Hepatocyte (in vitro differentiated cells): Measurements from ENCODE around the gene RAP2C. TPM values are rescaled to one million over a fixed set of nuclear protein-coding genes. Genes with fewer than 3 reads are reported as not detected.

Source experiments
- DNase-seq: peaks from one replicate; pipeline ENCODE4 v3.0.0-alpha.2; 2016; ENCODE audit warnings: low spot score
- H2AFZ ChIP-seq: fragments of 200-600 bp; sonication (generic); 2 replicates; pipeline ENCODE4 v1.6.0; 2016; ENCODE audit warnings: antibody characterized with exemption, mild to moderate bottlenecking
- H3K27ac ChIP-seq: fragments of 200-600 bp; sonication (generic); 2 replicates; pipeline ENCODE4 v1.5.1; 2016; ENCODE audit warnings: mild to moderate bottlenecking
- H3K27me3 ChIP-seq: fragments of 200-600 bp; sonication (generic); 2 replicates; pipeline ENCODE4 v1.6.1; 2016
- H3K36me3 ChIP-seq: fragments of 200-600 bp; sonication (generic); replicated peaks from 2 replicates; pipeline ENCODE4 v1.5.1; 2016; ENCODE audit warnings: low read depth; ENCODE audit not compliant: insufficient read depth
- H3K4me1 ChIP-seq: fragments of 200-600 bp; sonication (generic); 2 replicates; pipeline ENCODE4 v1.5.1; 2016; ENCODE audit warnings: mild to moderate bottlenecking, moderate library complexity; ENCODE audit not compliant: insufficient read depth
- H3K4me2 ChIP-seq: fragments of 200-600 bp; sonication (generic); 2 replicates; pipeline ENCODE4 v1.6.0; 2016
- H3K4me3 ChIP-seq: fragments of 200-600 bp; sonication (generic); 2 replicates; pipeline ENCODE4 v1.5.1; 2016; ENCODE audit warnings: mild to moderate bottlenecking
- H3K79me2 ChIP-seq: fragments of 200-600 bp; sonication (generic); 2 replicates; pipeline ENCODE4 v1.6.0; 2017; ENCODE audit warnings: mild to moderate bottlenecking
- H3K9me2 ChIP-seq: fragments of 200-600 bp; sonication (generic); replicated peaks from 2 replicates; pipeline ENCODE4 v1.6.0; 2017; ENCODE audit warnings: mild to moderate bottlenecking; ENCODE audit not compliant: insufficient read depth
- H3K9me3 ChIP-seq: fragments of 200-600 bp; sonication (generic); 2 replicates; pipeline ENCODE4 v1.5.1; 2016; ENCODE audit warnings: low read depth, mild to moderate bottlenecking
- H4K20me1 ChIP-seq: fragments of 200-600 bp; sonication (generic); 2 replicates; pipeline ENCODE4 v1.6.0; 2016; ENCODE audit warnings: mild to moderate bottlenecking; ENCODE audit not compliant: insufficient read depth, poor library complexity, severe bottlenecking
- EZH2 ChIP-seq: fragments of 200-600 bp; sonication (generic); IDR thresholded peaks from 2 replicates; pipeline ENCODE4 v1.6.1; 2016; ENCODE audit warnings: antibody characterized with exemption, mild to moderate bottlenecking, borderline replicate concordance
- EZH2phosphoT487 ChIP-seq: fragments of 200-600 bp; sonication (generic); IDR thresholded peaks from one replicate; pipeline ENCODE4 v1.6.1; 2018; ENCODE audit warnings: antibody characterized with exemption, mild to moderate bottlenecking, low read depth, moderate library complexity; ENCODE audit not compliant: unreplicated experiment, severe bottlenecking
- WGBS: methylation state at CpG from one replicate; pipeline ENCODE4 v1.1.6; 2016; ENCODE audit warnings: low lambda C conversion rate; ENCODE audit errors: missing lambda C conversion rate; 5-methylcytosine and 5-hydroxymethylcytosine counted together
- polyA plus RNA-seq: library from polyadenylated mRNA; unstranded; fragments of >200 nt; fragmentation: Nextera tagmentation; extraction: Ambion mirVana; gene quantifications from 2 replicates; pipeline ENCODE4 v1.2.1, GENCODE V29; 2016
- total RNA-seq: library from RNA; depleted of rRNA; stranded (reverse); fragments of >200 nt; gene quantifications from 2 replicates; pipeline ENCODE4 v1.2.3, GENCODE V29; 2014
- TF ChIP-seq, protein P1 (sequence below): fragments of 200-600 bp; sonication (generic); IDR thresholded peaks from 2 replicates; pipeline ENCODE4 v1.5.1; 2016; ENCODE audit warnings: antibody characterized with exemption, mild to moderate bottlenecking; ENCODE audit not compliant: poor library complexity

RAP2C gene
- 53.8 and 57.4 TPM in 2 replicates for total RNA-seq
- 30.0 and 32.2 TPM in 2 replicates for polyA plus RNA-seq

DNA sequence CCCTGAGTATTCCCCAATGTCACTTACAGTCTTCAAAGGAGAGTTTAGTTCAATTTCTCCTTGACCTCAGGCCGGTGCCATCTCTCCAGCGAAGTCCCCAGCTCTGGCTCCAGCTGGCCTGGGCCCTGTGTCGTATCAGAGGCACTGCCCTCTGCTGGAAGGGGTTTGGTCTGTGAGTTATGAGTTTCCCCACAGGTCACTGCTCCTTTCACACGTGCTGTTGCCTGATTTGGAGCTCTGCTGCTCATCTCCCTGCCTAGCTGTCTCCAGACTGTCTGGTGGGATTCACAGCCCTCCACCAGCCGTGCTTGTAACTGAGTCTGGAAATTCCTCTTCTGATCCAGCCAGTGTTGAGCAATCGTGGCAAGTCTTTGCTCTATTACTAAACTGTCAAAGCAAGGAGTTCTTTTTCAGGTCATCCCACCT is at the start of gene RAP2C:
Gene RAP2C (minus strand): TSS at position 105 of the 426 bp plus-strand sequence. CDS start 2,179 bp downstream, outside the sequence.
- TF ChIP-seq EZH2 = no peak
- TF ChIP-seq, protein P1, sequence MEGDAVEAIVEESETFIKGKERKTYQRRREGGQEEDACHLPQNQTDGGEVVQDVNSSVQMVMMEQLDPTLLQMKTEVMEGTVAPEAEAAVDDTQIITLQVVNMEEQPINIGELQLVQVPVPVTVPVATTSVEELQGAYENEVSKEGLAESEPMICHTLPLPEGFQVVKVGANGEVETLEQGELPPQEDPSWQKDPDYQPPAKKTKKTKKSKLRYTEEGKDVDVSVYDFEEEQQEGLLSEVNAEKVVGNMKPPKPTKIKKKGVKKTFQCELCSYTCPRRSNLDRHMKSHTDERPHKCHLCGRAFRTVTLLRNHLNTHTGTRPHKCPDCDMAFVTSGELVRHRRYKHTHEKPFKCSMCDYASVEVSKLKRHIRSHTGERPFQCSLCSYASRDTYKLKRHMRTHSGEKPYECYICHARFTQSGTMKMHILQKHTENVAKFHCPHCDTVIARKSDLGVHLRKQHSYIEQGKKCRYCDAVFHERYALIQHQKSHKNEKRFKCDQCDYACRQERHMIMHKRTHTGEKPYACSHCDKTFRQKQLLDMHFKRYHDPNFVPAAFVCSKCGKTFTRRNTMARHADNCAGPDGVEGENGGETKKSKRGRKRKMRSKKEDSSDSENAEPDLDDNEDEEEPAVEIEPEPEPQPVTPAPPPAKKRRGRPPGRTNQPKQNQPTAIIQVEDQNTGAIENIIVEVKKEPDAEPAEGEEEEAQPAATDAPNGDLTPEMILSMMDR = peak; percentile 51
- 34% methylated on average over 6 of the region's 6 CpGs for WGBS
- Histone ChIP-seq H3K9me2 (no peaks in the 10 kb centered on the region), H3K4me3 (peak within 1 kb of the TSS; percentile 53), H3K9me3 (no peaks in the 10 kb centered on the region), H3K36me3 (no peaks in the 10 kb centered on the region), H2AFZ (peak within 1 kb of the TSS; percentile 59), H3K4me1 (no peaks in the 10 kb centered on the region), H3K4me2 (peak within 1 kb of the TSS; percentile 79), H3K79me2 (peaks cover 18% of the 10 kb centered on the region), H3K27ac (peak within 1 kb of the TSS; percentile 97), H3K27me3 (no peaks in the 10 kb centered on the region), H4K20me1 (peaks cover 10% of the 10 kb centered on the region)
- DNase-seq = peak; percentile 83

DNA sequence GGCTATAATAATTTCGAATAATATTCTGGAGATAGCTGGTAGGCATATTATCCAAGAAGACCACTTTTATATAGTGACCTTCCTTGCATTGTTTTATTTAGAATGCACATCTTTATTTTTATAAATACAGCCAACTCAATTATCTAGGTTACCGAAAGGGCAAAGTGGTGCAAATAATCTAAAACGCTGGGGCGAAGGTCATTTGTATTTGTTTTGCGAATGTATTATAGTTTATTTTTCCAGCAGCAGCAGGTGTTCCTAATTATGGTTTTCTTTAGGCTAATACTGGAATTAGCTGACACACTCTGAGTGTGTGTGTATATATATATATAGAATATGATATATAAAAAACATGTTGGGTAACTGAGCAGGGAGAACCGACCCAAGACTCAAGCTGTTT is 48.1 kb upstream of the RAP2C start:
- 80% methylated on average over 6 of the region's 6 CpGs for WGBS

DNA sequence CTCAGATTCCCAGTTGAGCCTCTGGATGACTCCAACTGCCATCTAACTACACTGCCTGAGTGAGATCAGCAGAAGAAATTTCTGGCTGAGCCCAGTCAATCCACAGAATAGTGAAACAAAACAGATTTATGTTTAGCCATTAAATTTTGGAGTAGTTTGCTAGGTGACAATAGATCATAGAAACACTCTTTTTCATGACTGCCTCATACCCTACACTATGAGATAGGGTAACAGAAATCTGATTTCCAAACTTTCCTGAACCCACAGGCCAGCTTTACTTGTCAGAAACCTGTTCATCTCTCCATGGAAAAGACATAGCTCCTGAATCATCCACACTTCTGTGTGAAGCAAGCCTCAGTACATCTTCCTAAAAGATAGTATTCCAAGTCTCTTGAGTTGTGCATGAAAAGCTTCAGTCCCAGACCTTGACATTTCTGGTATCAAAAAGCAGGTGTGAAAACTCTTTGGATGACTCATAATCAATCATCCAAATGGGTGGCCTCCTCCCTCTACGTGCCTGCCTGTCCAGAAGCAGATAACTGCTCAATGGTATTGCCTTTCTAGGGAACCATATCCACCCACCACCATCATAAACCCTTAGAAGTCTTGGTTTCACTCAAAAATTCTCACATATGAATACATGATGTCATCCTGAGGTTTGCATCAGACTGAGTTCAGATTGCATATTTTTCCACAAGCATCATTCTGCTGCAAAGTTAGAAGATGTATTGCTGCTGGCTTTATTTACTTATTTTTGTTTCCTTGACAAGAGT is 47.5 kb upstream of the RAP2C start:
- Histone ChIP-seq H3K27ac (no peak overlapping the region), H3K79me2 (no peaks in the 10 kb centered on the region), H3K9me3 (no peaks in the 10 kb centered on the region), H3K4me2 (no peak overlapping the region), H3K4me1 (peaks cover 3% of the 10 kb centered on the region), H3K4me3 (no peak overlapping the region), H4K20me1 (no peaks in the 10 kb centered on the region), H3K36me3 (no peaks in the 10 kb centered on the region), H3K27me3 (no peaks in the 10 kb centered on the region), H3K9me2 (no peaks in the 10 kb centered on the region), H2AFZ (no peak overlapping the region)
- TF ChIP-seq, protein P1 = no peak
- no peak for TF ChIP-seq EZH2phosphoT487
- no peak for TF ChIP-seq EZH2
- peak; percentile 22 for DNase-seq
- WGBS = 44% methylated on average over 1 of the region's 1 CpG

More for the DNA sequence above, 48.1 kb upstream of the RAP2C start:
- DNase-seq = no peak
- H3K4me3 ChIP-seq = no peak overlapping the region
- no peak overlapping the region for H3K4me2 ChIP-seq
- H3K79me2 ChIP-seq = no peaks in the 10 kb centered on the region
- H3K27ac ChIP-seq = no peak overlapping the region
- TF ChIP-seq, protein P1 = no peak
- TF ChIP-seq EZH2phosphoT487 (no peak), EZH2 (no peak)
- H3K9me3 ChIP-seq = no peaks in the 10 kb centered on the region
- H3K9me2 ChIP-seq = no peaks in the 10 kb centered on the region
- peaks cover 3% of the 10 kb centered on the region for H3K4me1 ChIP-seq
- no peak overlapping the region for H2AFZ ChIP-seq
- no peaks in the 10 kb centered on the region for H4K20me1 ChIP-seq
- H3K36me3 ChIP-seq = no peaks in the 10 kb centered on the region
- no peaks in the 10 kb centered on the region for H3K27me3 ChIP-seq
